Keratinocyte (primary cell): ENCODE measurements around the gene B3GNT5. TPM values are rescaled to one million over a fixed set of nuclear protein-coding genes. Genes with fewer than 3 reads are reported as not detected.
A peak's percentile ranks its signal among the peaks of the same experiment; 100 is the strongest.

Experiments
- DNase-seq: peaks from one replicate; pipeline ENCODE4 v3.0.0-alpha.2; 2011; ENCODE audit warnings: low read depth, missing footprints, low spot score
- FAIRE-seq: peaks from 2 replicates; lab custom pipeline; 2011; peaks lifted over from hg19 to GRCh38; lab: Jason Lieb, UNC
- H2AFZ ChIP-seq: 2 replicates; pipeline ENCODE4 v1.6.0; 2012; ENCODE audit warnings: low read length, control low read depth, inconsistent platforms; ENCODE audit not compliant: control insufficient read depth
- H3K27ac ChIP-seq: 2 replicates; pipeline ENCODE4 v1.5.1; 2011; ENCODE audit warnings: low read length; ENCODE audit not compliant: control insufficient read depth, insufficient read depth
- H3K27me3 ChIP-seq: 3 replicates; pipeline ENCODE4 v1.6.0; 2011; ENCODE audit warnings: low read length; ENCODE audit not compliant: control insufficient read depth, insufficient read depth; ENCODE audit errors: extremely low read depth
- H3K36me3 ChIP-seq, 2 experiments: 2 replicates in 1 of 2; 3 replicates in 1 of 2; pipeline ENCODE4 v1.5.1; 2011; ENCODE audit warnings: low read length in 2 of 2, mild to moderate bottlenecking in 1 of 2; ENCODE audit not compliant: control insufficient read depth in 2 of 2, insufficient read depth in 2 of 2; ENCODE audit errors: extremely low read depth in 1 of 2
- H3K4me1 ChIP-seq: 3 replicates; pipeline ENCODE4 v1.5.1; 2011; ENCODE audit warnings: low read length; ENCODE audit not compliant: control insufficient read depth, insufficient read depth; ENCODE audit errors: extremely low read depth
- H3K4me2 ChIP-seq: 3 replicates; pipeline ENCODE4 v1.6.0; 2011; ENCODE audit warnings: low read depth, low read length; ENCODE audit not compliant: control insufficient read depth, insufficient read depth; ENCODE audit errors: extremely low read depth
- H3K4me3 ChIP-seq, 3 experiments: fragments of 200-600 bp in 1 of 3; sonication (generic) in 1 of 3; 2 replicates in 2 of 3; 3 replicates in 1 of 3; pipeline ENCODE4 v1.5.1; 2011 to 2016; ENCODE audit warnings: low read length in 3 of 3, mild to moderate bottlenecking in 3 of 3, control low read depth in 2 of 3, inconsistent platforms in 1 of 3, low read depth in 1 of 3, mixed read lengths in 1 of 3, mixed run types in 1 of 3, moderate library complexity in 1 of 3; ENCODE audit not compliant: control insufficient read depth in 2 of 3, insufficient read depth in 2 of 3; ENCODE audit errors: extremely low read depth in 1 of 3
- H3K79me2 ChIP-seq: 2 replicates; pipeline ENCODE4 v1.6.0; 2012; ENCODE audit warnings: low read length; ENCODE audit not compliant: control insufficient read depth, insufficient read depth
- H3K9ac ChIP-seq: 3 replicates; pipeline ENCODE4 v1.6.0; 2011; ENCODE audit warnings: low read length; ENCODE audit not compliant: control insufficient read depth, insufficient read depth; ENCODE audit errors: extremely low read depth
- H3K9me1 ChIP-seq: 3 replicates; pipeline ENCODE4 v1.6.0; 2011; ENCODE audit warnings: low read length; ENCODE audit not compliant: control insufficient read depth, insufficient read depth; ENCODE audit errors: extremely low read depth
- H3K9me3 ChIP-seq: 2 replicates; pipeline ENCODE4 v1.5.1; 2012; ENCODE audit warnings: low read depth, low read length; ENCODE audit not compliant: control insufficient read depth
- H4K20me1 ChIP-seq: 3 replicates; pipeline ENCODE4 v1.6.0; 2011; ENCODE audit warnings: low read length; ENCODE audit not compliant: control insufficient read depth, insufficient read depth; ENCODE audit errors: extremely low read depth
- EZH2 ChIP-seq: IDR thresholded peaks from one replicate; pipeline ENCODE4 v1.6.1; 2012; ENCODE audit warnings: inconsistent platforms, mild to moderate bottlenecking, low read length, moderate library complexity
- dilution Hi-C: fragments of 300-500 bp; cut with MboI; formaldehyde crosslinking; loops from one replicate; pipeline ENCODE4 v1.7.0; 2020; ENCODE audit warnings: low sequenced_read_pairs; ENCODE audit not compliant: extremely low pct_ligation_motif_present
- polyA plus RNA-seq, 5 experiments: library from polyadenylated mRNA; depleted of rRNA in 3 of 5; stranded (reverse) in 3 of 5; stranded (forward) in 1 of 5; unstranded in 1 of 5; fragments of >200 nt; gene quantifications; 1 replicate in 1 of 5; 2 replicates in 3 of 5; 3 replicates in 1 of 5; pipeline versions ENCODE4 v1.2.1 to v1.2.3, GENCODE V29; 2011 to 2012; ENCODE audit warnings: missing spikeins in 2 of 5, low read depth in 1 of 5, low replicate concordance in 1 of 5
- TF ChIP-seq, protein P1 (sequence below), 3 experiments: IDR thresholded peaks in 1 of 3; conservative IDR thresholded peaks in 1 of 3; optimal IDR thresholded peaks in 1 of 3; 2 replicates in 2 of 3; 3 replicates in 1 of 3; pipeline versions ENCODE3 to v1.5.1; 2011; ENCODE audit warnings: low read length in 3 of 3, mild to moderate bottlenecking in 3 of 3, moderate library complexity in 2 of 3, control low read depth in 1 of 3, inconsistent platforms in 1 of 3; ENCODE audit not compliant: insufficient read depth in 2 of 3; ENCODE audit errors: extremely low read depth in 1 of 3

B3GNT5 gene
- polyA plus RNA-seq, 1 donor (not counting 4 experiments of a cell fraction or from before 2014, with no cell fraction given), result 66.6 TPM

DNA sequence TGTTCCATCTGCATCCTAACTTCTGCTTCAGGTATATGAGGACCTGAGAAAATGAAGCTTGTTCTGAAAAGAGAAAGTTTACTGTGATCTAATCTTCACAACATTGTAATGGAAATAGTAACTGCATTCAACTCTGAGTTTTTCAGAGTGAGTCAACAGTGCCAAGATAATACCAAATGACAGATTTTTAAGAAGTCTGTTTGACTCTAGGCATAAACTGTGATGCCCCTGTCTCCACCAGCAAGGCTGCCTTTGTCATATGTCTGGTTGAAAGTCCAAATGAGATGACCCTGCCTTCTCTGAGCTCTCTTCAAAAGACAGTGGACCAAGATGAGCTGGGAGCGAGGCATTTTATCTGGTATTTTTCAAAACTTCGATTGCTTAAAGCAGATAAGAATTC lies 44.8 kb upstream of the B3GNT5 start:
- FAIRE-seq (peak; percentile 39), DNase-seq (no peak)
- no peak overlapping the region for H2AFZ ChIP-seq
- H3K4me2 ChIP-seq, result no peak overlapping the region
- no peaks in the 10 kb centered on the region for H3K9me3 ChIP-seq
- no peaks in the 10 kb centered on the region for H3K27me3 ChIP-seq
- H3K36me3 ChIP-seq, result no peaks in the 10 kb centered on the region
- H4K20me1 ChIP-seq, result no peaks in the 10 kb centered on the region
- no peak overlapping the region for H3K4me3 ChIP-seq
- no peak overlapping the region for H3K27ac ChIP-seq
- TF ChIP-seq EZH2, result no peak
- TF ChIP-seq, protein P1, sequence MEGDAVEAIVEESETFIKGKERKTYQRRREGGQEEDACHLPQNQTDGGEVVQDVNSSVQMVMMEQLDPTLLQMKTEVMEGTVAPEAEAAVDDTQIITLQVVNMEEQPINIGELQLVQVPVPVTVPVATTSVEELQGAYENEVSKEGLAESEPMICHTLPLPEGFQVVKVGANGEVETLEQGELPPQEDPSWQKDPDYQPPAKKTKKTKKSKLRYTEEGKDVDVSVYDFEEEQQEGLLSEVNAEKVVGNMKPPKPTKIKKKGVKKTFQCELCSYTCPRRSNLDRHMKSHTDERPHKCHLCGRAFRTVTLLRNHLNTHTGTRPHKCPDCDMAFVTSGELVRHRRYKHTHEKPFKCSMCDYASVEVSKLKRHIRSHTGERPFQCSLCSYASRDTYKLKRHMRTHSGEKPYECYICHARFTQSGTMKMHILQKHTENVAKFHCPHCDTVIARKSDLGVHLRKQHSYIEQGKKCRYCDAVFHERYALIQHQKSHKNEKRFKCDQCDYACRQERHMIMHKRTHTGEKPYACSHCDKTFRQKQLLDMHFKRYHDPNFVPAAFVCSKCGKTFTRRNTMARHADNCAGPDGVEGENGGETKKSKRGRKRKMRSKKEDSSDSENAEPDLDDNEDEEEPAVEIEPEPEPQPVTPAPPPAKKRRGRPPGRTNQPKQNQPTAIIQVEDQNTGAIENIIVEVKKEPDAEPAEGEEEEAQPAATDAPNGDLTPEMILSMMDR (optimal IDR thresholded peaks at IDR 0.05 in 1 of 3, IDR thresholded peaks at IDR 0.05 in 1 of 3, conservative IDR thresholded peaks at IDR 0.05 in 1 of 3; ENCODE audit: extremely low read depth in 1 of 3, insufficient read depth in 2 of 3, low read length in 3 of 3), result no peak
- H3K79me2 ChIP-seq, result no peaks in the 10 kb centered on the region
- dilution Hi-C loops, result no loop called here
- no peak overlapping the region for H3K9ac ChIP-seq
- peaks cover 10% of the 10 kb centered on the region for H3K4me1 ChIP-seq
- no peaks in the 10 kb centered on the region for H3K9me1 ChIP-seq

DNA sequence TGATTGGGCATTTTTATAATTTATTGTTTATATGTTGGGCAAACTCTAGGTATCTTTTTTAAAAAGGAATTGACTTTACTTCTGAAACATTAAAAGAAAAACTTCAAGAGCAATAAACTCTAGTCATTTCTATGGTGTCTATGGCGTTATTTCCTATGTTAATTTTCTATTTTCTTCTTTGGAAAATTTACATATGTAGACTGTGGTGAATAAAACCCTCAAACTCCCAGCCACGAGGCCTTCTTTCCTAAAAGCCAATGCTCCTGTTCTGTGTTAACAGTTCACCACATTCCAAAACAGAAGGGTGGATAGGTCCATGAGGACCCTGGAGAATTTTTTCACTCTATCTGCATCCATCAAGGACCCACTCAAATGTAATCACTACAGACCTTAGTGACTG lies 44.3 kb upstream of the B3GNT5 start:
- FAIRE-seq, result no peak
- H3K4me3 ChIP-seq, result no peak overlapping the region
- H3K27ac ChIP-seq, result no peak overlapping the region
- no peaks in the 10 kb centered on the region for H3K36me3 ChIP-seq
- H2AFZ ChIP-seq, result no peak overlapping the region
- no peaks in the 10 kb centered on the region for H3K27me3 ChIP-seq
- no peak for DNase-seq
- no peaks in the 10 kb centered on the region for H3K9me3 ChIP-seq
- TF ChIP-seq EZH2, result no peak
- TF ChIP-seq, protein P1 (optimal IDR thresholded peaks at IDR 0.05 in 1 of 3, IDR thresholded peaks at IDR 0.05 in 1 of 3, conservative IDR thresholded peaks at IDR 0.05 in 1 of 3; ENCODE audit: extremely low read depth in 1 of 3, insufficient read depth in 2 of 3, low read length in 3 of 3), result no peak
- H4K20me1 ChIP-seq, result no peaks in the 10 kb centered on the region
- peaks cover 10% of the 10 kb centered on the region for H3K4me1 ChIP-seq
- H3K9ac ChIP-seq, result no peak overlapping the region
- H3K4me2 ChIP-seq, result no peak overlapping the region
- dilution Hi-C loops, result no loop called here
- no peaks in the 10 kb centered on the region for H3K79me2 ChIP-seq
- H3K9me1 ChIP-seq, result no peaks in the 10 kb centered on the region
